GM19099 (cell line): Measurements from ENCODE around the gene GGPS1.

Source experiments
- POLR2A ChIP-seq: IDR thresholded peaks from 3 replicates; pipeline ENCODE4 v1.6.1; 2011; ENCODE audit warnings: low read depth; ENCODE audit not compliant: insufficient read length; ENCODE audit errors: extremely low read depth

The GGPS1 gene

GRCh38 chr1:235366286-235366685 lies 37.9 kb downstream of the GGPS1 start:
- no peak for TF ChIP-seq POLR2A

GRCh38 chr1:235367000-235367908 lies 38.9 kb downstream of the GGPS1 start, which contains the start of gene TBCE:
Gene TBCE, plus strand, starts transcription at chr1:235367427. Its CDS starts 12,623 bp downstream, at chr1:235380050.
- peak; percentile 94 for TF ChIP-seq POLR2A

- no peak for TF ChIP-seq POLR2A
Measured at GRCh38 chr1:235368428-235368827, 40.1 kb downstream of the GGPS1 start.

- TF ChIP-seq POLR2A: no peak
Measured at GRCh38 chr1:235369802-235370201, 41.4 kb downstream of the GGPS1 start.

- TF ChIP-seq POLR2A: no peak
Measured at GRCh38 chr1:235375919-235376605, 47.7 kb downstream of the GGPS1 start.

DNA sequence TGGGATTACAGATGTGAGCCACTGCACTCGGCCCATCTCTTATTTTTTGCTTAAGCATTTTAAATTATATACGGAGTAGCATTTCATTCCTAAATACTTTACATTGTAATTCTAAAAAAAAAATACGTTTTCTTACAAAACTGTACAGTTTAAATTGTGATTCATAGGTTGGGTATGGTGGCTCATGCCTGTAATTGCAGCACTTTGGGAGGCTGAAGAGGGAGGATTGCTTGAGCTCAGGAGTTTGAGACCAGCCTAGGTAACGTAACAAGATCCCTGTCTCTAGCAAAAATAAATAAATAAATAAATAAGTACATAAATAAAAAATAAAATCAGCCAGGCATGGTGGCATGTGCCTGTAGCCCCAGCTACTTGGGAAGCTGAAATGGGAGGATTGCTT lies 63.5 kb downstream of the GGPS1 start:
- no peak for TF ChIP-seq POLR2A
